CD4-positive, alpha-beta T cell treated with Interleukin-12 subunit alpha and Interleukin-12 subunit beta, for 1 hour (primary cell): ENCODE data around the gene SLC34A2.
"Not testable (repeated sequence)": the region's sequence is repeated elsewhere in the genome, so short reads cannot be mapped to it uniquely, and the experiment has no call there.

Experiments
- DNase-seq: peaks from one replicate; pipeline ENCODE4 v3.0.0-alpha.2; 2020

The SLC34A2 gene

GRCh38 chr4:25661441-25661840 lies 5.8 kb downstream of the SLC34A2 start:
- DNase-seq: not testable (repeated sequence)

GRCh38 chr4:25662306-25662705 lies 6.7 kb downstream of the SLC34A2 start:
- no peak for DNase-seq

- no peak for DNase-seq
Observed at GRCh38 chr4:25663781-25664180, 8.1 kb downstream of the SLC34A2 start.

GRCh38 chr4:25666031-25666630 lies 10.5 kb downstream of the SLC34A2 start:
- no peak for DNase-seq

- DNase-seq: no peak
Observed at GRCh38 chr4:25667931-25668557, 12.4 kb downstream of the SLC34A2 start.

GRCh38 chr4:25670991-25671390 lies 15.3 kb downstream of the SLC34A2 start:
- no peak for DNase-seq

- no peak for DNase-seq
Observed at GRCh38 chr4:25672756-25673155, 17.1 kb downstream of the SLC34A2 start.

- no peak for DNase-seq
Observed at GRCh38 chr4:25674386-25674785, 18.7 kb downstream of the SLC34A2 start.

GRCh38 chr4:25676221-25676620 lies 20.6 kb downstream of the SLC34A2 start:
- no peak for DNase-seq

- no peak for DNase-seq
Observed at GRCh38 chr4:25677157-25677556, 21.5 kb downstream of the SLC34A2 start.

- DNase-seq: no peak
Observed at GRCh38 chr4:25677943-25678342, 22.3 kb downstream of the SLC34A2 start.

GRCh38 chr4:25687773-25688172 lies 32.1 kb downstream of the SLC34A2 start:
- DNase-seq: peak; percentile 26

GRCh38 chr4:25694466-25694865 lies 38.8 kb downstream of the SLC34A2 start:
- DNase-seq: no peak

- no peak for DNase-seq
Observed at GRCh38 chr4:25696409-25696808, 40.8 kb downstream of the SLC34A2 start.

GRCh38 chr4:25697516-25697915 lies 41.9 kb downstream of the SLC34A2 start:
- no peak for DNase-seq

- no peak for DNase-seq
Observed at GRCh38 chr4:25700661-25701060, 45.0 kb downstream of the SLC34A2 start.

- DNase-seq: no peak
Observed at GRCh38 chr4:25702848-25703247, 47.2 kb downstream of the SLC34A2 start.

GRCh38 chr4:25703731-25704388 lies 48.2 kb downstream of the SLC34A2 start:
- no peak for DNase-seq

GRCh38 chr4:25704516-25704915 lies 48.9 kb downstream of the SLC34A2 start:
- no peak for DNase-seq

GRCh38 chr4:25710637-25711036 lies 55.0 kb downstream of the SLC34A2 start:
- no peak for DNase-seq

GRCh38 chr4:25712611-25713010 lies 57.0 kb downstream of the SLC34A2 start:
- no peak for DNase-seq

GRCh38 chr4:25713812-25714211 lies 58.2 kb downstream of the SLC34A2 start:
- no peak for DNase-seq

- no peak for DNase-seq
Observed at GRCh38 chr4:25722964-25723363, 67.3 kb downstream of the SLC34A2 start.

- DNase-seq: no peak
Observed at GRCh38 chr4:25723409-25723808, 67.8 kb downstream of the SLC34A2 start.

GRCh38 chr4:25725870-25726269 lies 70.2 kb downstream of the SLC34A2 start:
- DNase-seq: no peak
